K562 (cell line): ENCODE results near the gene ATPAF2. TPM values are rescaled to one million over a fixed set of nuclear protein-coding genes. Genes with fewer than 3 reads are reported as not detected.

Experiments used
- ATAC-seq: fragments of 200-7000 bp; cut with Tn5 transposase; 3 replicates; pipeline ENCODE4 v1.9.1; 2020; ENCODE audit warnings: moderate library complexity
- BruUV-seq: library from RNA; stranded (reverse); fragments of 400-500 nt; replicated peaks from 2 replicates; lab custom pipeline; 2021; lab: Mats Ljungman, UMichigan
- CTCF ChIA-PET: fragments of 300-600 bp; formaldehyde crosslinking; extraction: SDS; loops from one replicate; lab custom pipeline; 2021; ENCODE audit warnings: low intra/inter-chr PET ratio; lab: Yijun Ruan, JAX
- POLR2A ChIA-PET: fragments of 300-600, 350-650 bp; sonication (Branson Sonifier 250); formaldehyde crosslinking; extraction: SDS; loops from one replicate; lab custom pipeline; 2021; ENCODE audit warnings: antibody characterized with exemption, inconsistent platforms; lab: Yijun Ruan, JAX
- DNase-seq, 4 experiments: peaks; one replicate each; pipeline versions ENCODE4 v3.0.0 to v3.0.0-alpha.2; 2011 to 2018; ENCODE audit warnings: low spot score in 3 of 4, mixed read lengths in 3 of 4; ENCODE audit errors: extremely low read depth in 1 of 4
- FAIRE-seq: peaks from 2 replicates; lab custom pipeline; 2011; peaks lifted over from hg19 to GRCh38; lab: Jason Lieb, UNC
- H2AFZ ChIP-seq: 2 replicates; pipeline ENCODE4 v1.6.0; 2011; ENCODE audit warnings: low read depth, low read length, control low read depth, inconsistent platforms
- H3K27ac ChIP-seq: fragments of 200-600 bp; 3 replicates; pipeline ENCODE4 v1.8.0; 2011; ENCODE audit warnings: low read depth, mild to moderate bottlenecking, control low read depth, inconsistent platforms, low read length, moderate library complexity, mixed read lengths; ENCODE audit errors: extremely low read depth
- H3K27me3 ChIP-seq, 2 experiments: fragments of 300-600 bp in 1 of 2; 2 replicates in 1 of 2; 3 replicates in 1 of 2; pipeline versions ENCODE4 v1.6.0 to v1.8.0; 2011; ENCODE audit warnings: inconsistent platforms in 2 of 2, low read length in 2 of 2, mild to moderate bottlenecking in 1 of 2, mixed read lengths in 1 of 2, moderate library complexity in 1 of 2; ENCODE audit not compliant: control insufficient read depth in 2 of 2, insufficient read depth in 2 of 2
- H3K36me3 ChIP-seq: fragments of 300-600 bp; 3 replicates; pipeline ENCODE4 v1.8.0; 2011; ENCODE audit warnings: mild to moderate bottlenecking, low read length, inconsistent platforms; ENCODE audit not compliant: control insufficient read depth, insufficient read depth
- H3K4me1 ChIP-seq, 2 experiments: fragments of 200-600 bp in 1 of 2; replicated peaks in 1 of 2; 2 replicates in 1 of 2; 3 replicates in 1 of 2; pipeline versions ENCODE4 v1.5.1 to v1.8.0; 2011; ENCODE audit warnings: inconsistent platforms in 2 of 2, low read length in 2 of 2, mild to moderate bottlenecking in 1 of 2, mixed read lengths in 1 of 2, moderate library complexity in 1 of 2; ENCODE audit not compliant: control insufficient read depth in 2 of 2, insufficient read depth in 2 of 2
- H3K4me2 ChIP-seq: 2 replicates; pipeline ENCODE4 v1.6.1; 2011; ENCODE audit warnings: low read length, control low read depth, inconsistent platforms, mixed read lengths; ENCODE audit not compliant: insufficient read depth
- H3K4me3 ChIP-seq: fragments of 200-600 bp; sonication (generic), shearing (Covaris generic); 2 replicates; pipeline ENCODE4 v1.5.1; 2016; ENCODE audit warnings: control low read depth, inconsistent platforms
- H3K79me2 ChIP-seq: fragments of 200-600 bp; 3 replicates; pipeline ENCODE4 v1.8.0; 2011; ENCODE audit warnings: low read length, inconsistent platforms; ENCODE audit not compliant: control insufficient read depth, insufficient read depth
- H3K9ac ChIP-seq, 2 experiments: 2 replicates each; pipeline versions ENCODE4 v1.6.0 to v1.6.1; 2011; ENCODE audit warnings: low read depth in 2 of 2, low read length in 2 of 2, control low read depth in 1 of 2, inconsistent platforms in 1 of 2, mild to moderate bottlenecking in 1 of 2, mixed read lengths in 1 of 2; ENCODE audit not compliant: insufficient read depth in 1 of 2
- H3K9me1 ChIP-seq: one replicate; pipeline ENCODE4 v1.6.0; 2011; ENCODE audit warnings: inconsistent platforms, mild to moderate bottlenecking, low read length, moderate library complexity; ENCODE audit not compliant: control insufficient read depth, insufficient read depth
- H3K9me3 ChIP-seq: replicated peaks from 2 replicates; pipeline ENCODE4 v1.5.1; 2011; ENCODE audit warnings: low read depth, low read length, inconsistent platforms; ENCODE audit not compliant: control insufficient read depth, insufficient read depth
- H4K20me1 ChIP-seq: replicated peaks from 2 replicates; pipeline ENCODE4 v1.6.1; 2011; ENCODE audit warnings: low read length, inconsistent platforms, mixed read lengths; ENCODE audit not compliant: control insufficient read depth, insufficient read depth
- CBX2 ChIP-seq: fragments of 200-600 bp; sonication (generic); IDR thresholded peaks from one replicate; pipeline ENCODE4 v1.6.1; 2012; ENCODE audit warnings: mild to moderate bottlenecking, low read length, inconsistent platforms; ENCODE audit not compliant: insufficient read depth, poor library complexity, severe bottlenecking
- CCAR2 ChIP-seq: fragments of 200-400 bp; formaldehyde crosslinking; IDR thresholded peaks from 2 replicates; pipeline ENCODE4 v1.6.1; 2017; ENCODE audit warnings: mild to moderate bottlenecking, low read depth, low read length
- CHD1 ChIP-seq: fragments of 200-600 bp; sonication (generic); IDR thresholded peaks from one replicate; pipeline ENCODE4 v1.6.1; 2012; ENCODE audit warnings: mild to moderate bottlenecking, moderate library complexity, low read length, inconsistent platforms
- FOXA3 ChIP-seq, 2 experiments: fragments of 450-650 bp in 1 of 2; sonication (generic) in 1 of 2; formaldehyde crosslinking; IDR thresholded peaks in 1 of 2; conservative IDR thresholded peaks in 1 of 2; 2 replicates each; pipeline versions ENCODE4 v1.4.0 to v1.8.0; 2020 to 2022; ENCODE audit warnings: mild to moderate bottlenecking in 2 of 2, missing genetic modification reagents in 1 of 2
- FUS ChIP-seq: fragments of 200-400 bp; formaldehyde crosslinking; optimal IDR thresholded peaks from 2 replicates; pipeline ENCODE3; 2017; ENCODE audit warnings: low read depth, low read length
- KDM2B ChIP-seq: fragments of 250-450 bp; sonication (Bioruptor Pico); IDR thresholded peaks from 2 replicates; pipeline ENCODE4 v1.8.0; 2021; ENCODE audit warnings: mild to moderate bottlenecking, moderate library complexity
- LCOR ChIP-seq: sonication (generic); formaldehyde crosslinking; IDR thresholded peaks from 2 replicates; pipeline ENCODE4 v1.8.0; 2022; ENCODE audit warnings: mild to moderate bottlenecking, missing genetic modification reagents
- MECOM ChIP-seq: fragments of 250-450 bp; sonication (Bioruptor Pico); IDR thresholded peaks from 2 replicates; pipeline ENCODE4 v1.8.0; 2022; ENCODE audit warnings: inconsistent platforms
- NCOR1 ChIP-seq: fragments of 450-650 bp; IDR thresholded peaks from 2 replicates; pipeline ENCODE4 v1.6.1; 2016; ENCODE audit warnings: mild to moderate bottlenecking, moderate library complexity
- WHSC1 ChIP-seq: IDR thresholded peaks from one replicate; pipeline ENCODE4 v1.6.1; 2012; ENCODE audit warnings: low read length, control low read depth, inconsistent platforms
- ZNF57 ChIP-seq: fragments of 450-650 bp; formaldehyde crosslinking; IDR thresholded peaks from 2 replicates; pipeline ENCODE4 v1.4.0; 2020; ENCODE audit warnings: mild to moderate bottlenecking, moderate library complexity
- WGBS: fragments of 100-300 bp; shearing (Covaris generic); methylation state at CpG from one replicate; pipeline ENCODE4 v1.1.6; 2016; ENCODE audit warnings: low coverage, mixed read lengths; ENCODE audit not compliant: insufficient coverage; ENCODE audit errors: missing lambda C conversion rate; 5-methylcytosine and 5-hydroxymethylcytosine counted together
- in situ Hi-C: fragments of 300-500 bp; cut with MboI; formaldehyde crosslinking; loops from 4 replicates; pipeline ENCODE4 v1.15.0; 2018; ENCODE audit warnings: inconsistent platforms, mixed read lengths
- intact Hi-C: fragments of 100-400 bp; cut with micrococcal nuclease; formaldehyde crosslinking; loops from 2 replicates; pipeline ENCODE4 v1.14.2; 2022
- polyA plus RNA-seq, 8 experiments: library from polyadenylated mRNA; depleted of rRNA in 4 of 8; stranded (reverse) in 5 of 8; unstranded in 3 of 8; fragments of >200 nt; fragmentation: Nextera tagmentation in 2 of 8; fragmentation: Illumina TruSeq in 1 of 8; extraction: Ambion mirVana in 2 of 8; extraction: Trizol in 1 of 8; gene quantifications; 2 replicates each; pipeline versions ENCODE4 v1.2.1 to v1.2.3, GENCODE V29; 2011 to 2014; ENCODE audit warnings: inconsistent platforms in 1 of 8, missing spikeins in 1 of 8
- total RNA-seq, 7 experiments: library from RNA; depleted of rRNA in 6 of 7; stranded (reverse); fragments of >200 nt in 6 of 7; fragmentation: Illumina TruSeq in 2 of 7; extraction: Trizol in 2 of 7; gene quantifications; 2 replicates each; pipeline versions ENCODE4 v1.2.1 to v1.2.3, GENCODE V29; 2011 to 2021; ENCODE audit warnings: low replicate concordance in 1 of 7
- TF ChIP-seq, protein P1 (sequence below): fragments of 450-650 bp; IDR thresholded peaks from 2 replicates; pipeline ENCODE4 v1.6.1; 2016; ENCODE audit warnings: low read depth, mild to moderate bottlenecking, moderate library complexity
- TF ChIP-seq, protein P2 (sequence below): fragments of 450-650 bp; formaldehyde crosslinking; IDR thresholded peaks from 2 replicates; pipeline ENCODE4 v1.4.0; 2020; ENCODE audit warnings: mild to moderate bottlenecking
- TF ChIP-seq, protein P3 (sequence below): fragments of 250-450 bp; sonication (Bioruptor Pico); IDR thresholded peaks from 2 replicates; pipeline ENCODE4 v1.8.0; 2021; ENCODE audit warnings: moderate library complexity, mild to moderate bottlenecking, inconsistent platforms
- TF ChIP-seq, protein P4 (sequence below): sonication (generic); IDR thresholded peaks from 2 replicates; pipeline ENCODE4 v1.6.1; 2016

ATPAF2 gene
- total and polyA plus RNA-seq, 9 of the 15 experiments (the other 6 are each of a cell fraction or from before 2014, with no cell fraction given), result 2.1 to 19.2 (median 11.3) TPM

DNA sequence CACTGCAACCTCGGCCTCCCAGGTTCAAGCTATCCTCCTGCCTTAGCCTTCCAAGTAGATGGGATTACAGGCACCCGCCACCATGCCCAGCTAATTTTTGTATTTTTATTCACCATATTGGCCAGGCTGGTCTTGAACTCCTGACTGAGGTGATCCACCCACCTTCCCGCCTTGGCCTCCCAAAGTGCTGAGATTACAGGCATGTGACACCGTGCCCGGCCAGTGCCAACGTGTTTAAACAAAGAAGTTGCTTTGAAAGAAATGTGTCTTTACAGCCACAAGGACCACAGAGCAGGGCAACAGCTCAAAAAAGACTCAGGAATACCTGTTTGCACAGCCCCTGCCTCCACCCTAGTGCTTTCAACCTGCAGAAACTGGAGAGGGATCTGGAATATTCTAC lies 25.0 kb downstream of the ATPAF2 start:
- TF ChIP-seq, protein P1, sequence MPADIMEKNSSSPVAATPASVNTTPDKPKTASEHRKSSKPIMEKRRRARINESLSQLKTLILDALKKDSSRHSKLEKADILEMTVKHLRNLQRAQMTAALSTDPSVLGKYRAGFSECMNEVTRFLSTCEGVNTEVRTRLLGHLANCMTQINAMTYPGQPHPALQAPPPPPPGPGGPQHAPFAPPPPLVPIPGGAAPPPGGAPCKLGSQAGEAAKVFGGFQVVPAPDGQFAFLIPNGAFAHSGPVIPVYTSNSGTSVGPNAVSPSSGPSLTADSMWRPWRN, result no peak
- TF ChIP-seq CCAR2 (no peak), WHSC1 (no peak), FUS (no peak), FOXA3 (CRISPR knock-in tag; conservative IDR thresholded peaks at IDR 0.05 in 1 of 2, IDR thresholded peaks at IDR 0.05 in 1 of 2) (no peak), NCOR1 (no peak), LCOR (CRISPR knock-in tag) (no peak), CHD1 (no peak), MECOM (CRISPR knock-in tag) (no peak), KDM2B (CRISPR knock-in tag) (no peak), ZNF57 (CRISPR knock-in tag) (no peak), CBX2 (no peak)
- TF ChIP-seq, protein P2, sequence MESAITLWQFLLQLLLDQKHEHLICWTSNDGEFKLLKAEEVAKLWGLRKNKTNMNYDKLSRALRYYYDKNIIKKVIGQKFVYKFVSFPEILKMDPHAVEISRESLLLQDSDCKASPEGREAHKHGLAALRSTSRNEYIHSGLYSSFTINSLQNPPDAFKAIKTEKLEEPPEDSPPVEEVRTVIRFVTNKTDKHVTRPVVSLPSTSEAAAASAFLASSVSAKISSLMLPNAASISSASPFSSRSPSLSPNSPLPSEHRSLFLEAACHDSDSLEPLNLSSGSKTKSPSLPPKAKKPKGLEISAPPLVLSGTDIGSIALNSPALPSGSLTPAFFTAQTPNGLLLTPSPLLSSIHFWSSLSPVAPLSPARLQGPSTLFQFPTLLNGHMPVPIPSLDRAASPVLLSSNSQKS (CRISPR knock-in tag), result no peak
- TF ChIP-seq, protein P3, sequence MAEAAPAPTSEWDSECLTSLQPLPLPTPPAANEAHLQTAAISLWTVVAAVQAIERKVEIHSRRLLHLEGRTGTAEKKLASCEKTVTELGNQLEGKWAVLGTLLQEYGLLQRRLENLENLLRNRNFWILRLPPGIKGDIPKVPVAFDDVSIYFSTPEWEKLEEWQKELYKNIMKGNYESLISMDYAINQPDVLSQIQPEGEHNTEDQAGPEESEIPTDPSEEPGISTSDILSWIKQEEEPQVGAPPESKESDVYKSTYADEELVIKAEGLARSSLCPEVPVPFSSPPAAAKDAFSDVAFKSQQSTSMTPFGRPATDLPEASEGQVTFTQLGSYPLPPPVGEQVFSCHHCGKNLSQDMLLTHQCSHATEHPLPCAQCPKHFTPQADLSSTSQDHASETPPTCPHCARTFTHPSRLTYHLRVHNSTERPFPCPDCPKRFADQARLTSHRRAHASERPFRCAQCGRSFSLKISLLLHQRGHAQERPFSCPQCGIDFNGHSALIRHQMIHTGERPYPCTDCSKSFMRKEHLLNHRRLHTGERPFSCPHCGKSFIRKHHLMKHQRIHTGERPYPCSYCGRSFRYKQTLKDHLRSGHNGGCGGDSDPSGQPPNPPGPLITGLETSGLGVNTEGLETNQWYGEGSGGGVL (CRISPR knock-in tag), result no peak
- TF ChIP-seq, protein P4, sequence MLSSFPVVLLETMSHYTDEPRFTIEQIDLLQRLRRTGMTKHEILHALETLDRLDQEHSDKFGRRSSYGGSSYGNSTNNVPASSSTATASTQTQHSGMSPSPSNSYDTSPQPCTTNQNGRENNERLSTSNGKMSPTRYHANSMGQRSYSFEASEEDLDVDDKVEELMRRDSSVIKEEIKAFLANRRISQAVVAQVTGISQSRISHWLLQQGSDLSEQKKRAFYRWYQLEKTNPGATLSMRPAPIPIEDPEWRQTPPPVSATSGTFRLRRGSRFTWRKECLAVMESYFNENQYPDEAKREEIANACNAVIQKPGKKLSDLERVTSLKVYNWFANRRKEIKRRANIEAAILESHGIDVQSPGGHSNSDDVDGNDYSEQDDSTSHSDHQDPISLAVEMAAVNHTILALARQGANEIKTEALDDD, result no peak
- no TSS peak for BruUV-seq
- POLR2A ChIA-PET, result interaction anchor here (0.5 to 1.0 kb wide), 3 partner anchors 9 to 95 kb away, joined by 3 to 4 read pairs (median 3); no protein-coding TSS in a partner anchor
- Histone ChIP-seq H3K27me3 (no peaks in the 10 kb centered on the region), H3K9ac (no peak overlapping the region), H3K4me2 (no peak overlapping the region), H2AFZ (no peak overlapping the region), H3K36me3 (peaks cover 8% of the 10 kb centered on the region; the same call in 2 of the 3 replicates), H4K20me1 (0 out of 2 replicates have a peak, but pooled peaks cover 5% of the 10 kb centered on the region), H3K79me2 (no peaks in the 10 kb centered on the region), H3K27ac (no peak overlapping the region), H3K9me1 (no peaks in the 10 kb centered on the region), H3K4me1 (peaks cover 6 to 18% of the 10 kb centered on the region in 2 experiments; a peak in 4 of 5 replicates), H3K4me3 (no peak overlapping the region), H3K9me3 (no peaks in the 10 kb centered on the region)
- in situ Hi-C loops, result no loop called here
- ATAC-seq, result no peak
- FAIRE-seq, result no peak
- WGBS, result 92% methylated on average over 4 of the region's 6 CpGs
- no peak for DNase-seq
- intact Hi-C loops, result no loop called here
- CTCF ChIA-PET, result no interaction called here
